ENCODE data around the gene FBXL5. TPM values are rescaled to one million over a fixed set of nuclear protein-coding genes. Genes with fewer than 3 reads are reported as not detected.

The FBXL5 gene
- total and polyA plus RNA-seq, 9 of the 15 experiments (the other 6 are each of a cell fraction or from before 2014, with no cell fraction given), result 6.0 to 35.2 (median 22.1) TPM

DNA sequence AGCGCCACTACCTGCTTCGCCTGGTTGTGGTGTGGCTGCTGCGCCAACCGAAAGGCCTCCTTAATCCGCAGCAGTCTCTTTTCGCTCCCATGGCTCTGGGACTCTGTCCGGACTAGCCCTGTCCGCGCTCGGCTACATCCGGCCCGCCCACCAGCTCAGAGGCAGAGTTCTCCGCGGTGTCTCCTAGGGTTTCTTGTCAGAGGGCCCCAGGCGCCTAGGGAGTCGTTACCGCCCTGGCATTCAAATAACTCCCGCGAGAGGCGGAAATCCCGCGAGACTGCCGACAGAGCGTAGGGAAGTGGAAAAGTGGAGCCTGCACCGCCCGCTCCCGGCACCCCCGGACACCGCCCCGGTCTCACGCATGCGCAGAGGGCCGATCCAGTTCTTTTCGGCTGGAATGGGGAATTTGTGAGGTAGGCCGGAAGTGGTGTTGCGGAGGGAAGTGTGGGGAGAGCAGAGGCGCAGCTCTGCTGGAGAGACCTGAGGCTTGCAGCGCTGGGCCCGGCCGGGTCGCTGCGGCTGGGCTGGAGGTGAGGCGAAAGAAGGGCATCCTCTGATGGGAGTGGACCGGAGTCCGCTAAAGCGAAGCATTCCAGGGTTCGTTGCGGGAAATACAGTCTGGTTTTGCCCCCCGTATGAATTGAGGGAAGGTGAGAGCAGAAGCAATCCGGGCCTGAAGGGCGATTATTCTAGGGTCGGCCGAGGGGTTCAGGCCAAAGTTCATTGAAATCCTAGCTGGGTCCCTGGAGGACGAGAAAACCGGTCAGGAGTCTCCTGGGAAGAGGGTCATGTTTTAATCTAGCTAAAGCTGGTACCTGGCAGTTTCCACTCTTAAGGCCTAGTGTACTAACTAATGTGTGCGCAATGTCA, 26.4 kb upstream of the FBXL5 start, which contains the start of gene FAM200B (continued):
- TF ChIP-seq, protein P1, sequence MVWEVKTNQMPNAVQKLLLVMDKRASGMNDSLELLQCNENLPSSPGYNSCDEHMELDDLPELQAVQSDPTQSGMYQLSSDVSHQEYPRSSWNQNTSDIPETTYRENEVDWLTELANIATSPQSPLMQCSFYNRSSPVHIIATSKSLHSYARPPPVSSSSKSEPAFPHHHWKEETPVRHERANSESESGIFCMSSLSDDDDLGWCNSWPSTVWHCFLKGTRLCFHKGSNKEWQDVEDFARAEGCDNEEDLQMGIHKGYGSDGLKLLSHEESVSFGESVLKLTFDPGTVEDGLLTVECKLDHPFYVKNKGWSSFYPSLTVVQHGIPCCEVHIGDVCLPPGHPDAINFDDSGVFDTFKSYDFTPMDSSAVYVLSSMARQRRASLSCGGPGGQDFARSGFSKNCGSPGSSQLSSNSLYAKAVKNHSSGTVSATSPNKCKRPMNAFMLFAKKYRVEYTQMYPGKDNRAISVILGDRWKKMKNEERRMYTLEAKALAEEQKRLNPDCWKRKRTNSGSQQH (CRISPR knock-in tag; IDR thresholded peaks at IDR 0.05), result no peak
- TF ChIP-seq ZNF589 (CRISPR knock-in tag; IDR thresholded peaks at IDR 0.05; ENCODE audit: low read depth), result no peak; the same call in 1 of the 2 replicates
- TF ChIP-seq SP1 (CRISPR knock-in tag; IDR thresholded peaks at IDR 0.05), result peak; percentile 34; the same call in 1 of the 2 replicates
- TF ChIP-seq MYNN (IDR thresholded peaks at IDR 0.05), result peak; percentile 31; the same call in 1 of the 2 replicates
- no peak for TF ChIP-seq MYNN (CRISPR knock-in tag; IDR thresholded peaks at IDR 0.05)
- TF ChIP-seq, protein P2, sequence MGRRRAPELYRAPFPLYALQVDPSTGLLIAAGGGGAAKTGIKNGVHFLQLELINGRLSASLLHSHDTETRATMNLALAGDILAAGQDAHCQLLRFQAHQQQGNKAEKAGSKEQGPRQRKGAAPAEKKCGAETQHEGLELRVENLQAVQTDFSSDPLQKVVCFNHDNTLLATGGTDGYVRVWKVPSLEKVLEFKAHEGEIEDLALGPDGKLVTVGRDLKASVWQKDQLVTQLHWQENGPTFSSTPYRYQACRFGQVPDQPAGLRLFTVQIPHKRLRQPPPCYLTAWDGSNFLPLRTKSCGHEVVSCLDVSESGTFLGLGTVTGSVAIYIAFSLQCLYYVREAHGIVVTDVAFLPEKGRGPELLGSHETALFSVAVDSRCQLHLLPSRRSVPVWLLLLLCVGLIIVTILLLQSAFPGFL (CRISPR knock-in tag; IDR thresholded peaks at IDR 0.05), result no peak
- TF ChIP-seq, protein P3, sequence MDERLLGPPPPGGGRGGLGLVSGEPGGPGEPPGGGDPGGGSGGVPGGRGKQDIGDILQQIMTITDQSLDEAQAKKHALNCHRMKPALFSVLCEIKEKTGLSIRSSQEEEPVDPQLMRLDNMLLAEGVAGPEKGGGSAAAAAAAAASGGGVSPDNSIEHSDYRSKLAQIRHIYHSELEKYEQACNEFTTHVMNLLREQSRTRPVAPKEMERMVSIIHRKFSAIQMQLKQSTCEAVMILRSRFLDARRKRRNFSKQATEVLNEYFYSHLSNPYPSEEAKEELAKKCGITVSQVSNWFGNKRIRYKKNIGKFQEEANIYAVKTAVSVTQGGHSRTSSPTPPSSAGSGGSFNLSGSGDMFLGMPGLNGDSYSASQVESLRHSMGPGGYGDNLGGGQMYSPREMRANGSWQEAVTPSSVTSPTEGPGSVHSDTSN (CRISPR knock-in tag; IDR thresholded peaks at IDR 0.05; ENCODE audit: low read depth), result no peak
- TF ChIP-seq, protein P3 (tag; conservative IDR thresholded peaks at IDR 0.05; ENCODE audit: low read depth), result no peak
- no peak for TF ChIP-seq ZNF324 (CRISPR knock-in tag; IDR thresholded peaks at IDR 0.05)
- TF ChIP-seq NEUROD1 (IDR thresholded peaks at IDR 0.05; ENCODE audit: borderline replicate concordance, low read depth, low read length, partially characterized antibody), result peak; percentile 89
- TF ChIP-seq, protein P4, sequence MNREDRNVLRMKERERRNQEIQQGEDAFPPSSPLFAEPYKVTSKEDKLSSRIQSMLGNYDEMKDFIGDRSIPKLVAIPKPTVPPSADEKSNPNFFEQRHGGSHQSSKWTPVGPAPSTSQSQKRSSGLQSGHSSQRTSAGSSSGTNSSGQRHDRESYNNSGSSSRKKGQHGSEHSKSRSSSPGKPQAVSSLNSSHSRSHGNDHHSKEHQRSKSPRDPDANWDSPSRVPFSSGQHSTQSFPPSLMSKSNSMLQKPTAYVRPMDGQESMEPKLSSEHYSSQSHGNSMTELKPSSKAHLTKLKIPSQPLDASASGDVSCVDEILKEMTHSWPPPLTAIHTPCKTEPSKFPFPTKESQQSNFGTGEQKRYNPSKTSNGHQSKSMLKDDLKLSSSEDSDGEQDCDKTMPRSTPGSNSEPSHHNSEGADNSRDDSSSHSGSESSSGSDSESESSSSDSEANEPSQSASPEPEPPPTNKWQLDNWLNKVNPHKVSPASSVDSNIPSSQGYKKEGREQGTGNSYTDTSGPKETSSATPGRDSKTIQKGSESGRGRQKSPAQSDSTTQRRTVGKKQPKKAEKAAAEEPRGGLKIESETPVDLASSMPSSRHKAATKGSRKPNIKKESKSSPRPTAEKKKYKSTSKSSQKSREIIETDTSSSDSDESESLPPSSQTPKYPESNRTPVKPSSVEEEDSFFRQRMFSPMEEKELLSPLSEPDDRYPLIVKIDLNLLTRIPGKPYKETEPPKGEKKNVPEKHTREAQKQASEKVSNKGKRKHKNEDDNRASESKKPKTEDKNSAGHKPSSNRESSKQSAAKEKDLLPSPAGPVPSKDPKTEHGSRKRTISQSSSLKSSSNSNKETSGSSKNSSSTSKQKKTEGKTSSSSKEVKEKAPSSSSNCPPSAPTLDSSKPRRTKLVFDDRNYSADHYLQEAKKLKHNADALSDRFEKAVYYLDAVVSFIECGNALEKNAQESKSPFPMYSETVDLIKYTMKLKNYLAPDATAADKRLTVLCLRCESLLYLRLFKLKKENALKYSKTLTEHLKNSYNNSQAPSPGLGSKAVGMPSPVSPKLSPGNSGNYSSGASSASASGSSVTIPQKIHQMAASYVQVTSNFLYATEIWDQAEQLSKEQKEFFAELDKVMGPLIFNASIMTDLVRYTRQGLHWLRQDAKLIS (CRISPR knock-in tag; IDR thresholded peaks at IDR 0.05), result peak; percentile 69; the same call in 1 of the 2 replicates
- TF ChIP-seq KAT7 (CRISPR knock-in tag; IDR thresholded peaks at IDR 0.05; ENCODE audit: borderline replicate concordance), result no peak
- TF ChIP-seq, protein P5, sequence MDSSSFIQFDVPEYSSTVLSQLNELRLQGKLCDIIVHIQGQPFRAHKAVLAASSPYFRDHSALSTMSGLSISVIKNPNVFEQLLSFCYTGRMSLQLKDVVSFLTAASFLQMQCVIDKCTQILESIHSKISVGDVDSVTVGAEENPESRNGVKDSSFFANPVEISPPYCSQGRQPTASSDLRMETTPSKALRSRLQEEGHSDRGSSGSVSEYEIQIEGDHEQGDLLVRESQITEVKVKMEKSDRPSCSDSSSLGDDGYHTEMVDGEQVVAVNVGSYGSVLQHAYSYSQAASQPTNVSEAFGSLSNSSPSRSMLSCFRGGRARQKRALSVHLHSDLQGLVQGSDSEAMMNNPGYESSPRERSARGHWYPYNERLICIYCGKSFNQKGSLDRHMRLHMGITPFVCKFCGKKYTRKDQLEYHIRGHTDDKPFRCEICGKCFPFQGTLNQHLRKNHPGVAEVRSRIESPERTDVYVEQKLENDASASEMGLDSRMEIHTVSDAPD (CRISPR knock-in tag; IDR thresholded peaks at IDR 0.05), result no peak
- TF ChIP-seq, protein P6, sequence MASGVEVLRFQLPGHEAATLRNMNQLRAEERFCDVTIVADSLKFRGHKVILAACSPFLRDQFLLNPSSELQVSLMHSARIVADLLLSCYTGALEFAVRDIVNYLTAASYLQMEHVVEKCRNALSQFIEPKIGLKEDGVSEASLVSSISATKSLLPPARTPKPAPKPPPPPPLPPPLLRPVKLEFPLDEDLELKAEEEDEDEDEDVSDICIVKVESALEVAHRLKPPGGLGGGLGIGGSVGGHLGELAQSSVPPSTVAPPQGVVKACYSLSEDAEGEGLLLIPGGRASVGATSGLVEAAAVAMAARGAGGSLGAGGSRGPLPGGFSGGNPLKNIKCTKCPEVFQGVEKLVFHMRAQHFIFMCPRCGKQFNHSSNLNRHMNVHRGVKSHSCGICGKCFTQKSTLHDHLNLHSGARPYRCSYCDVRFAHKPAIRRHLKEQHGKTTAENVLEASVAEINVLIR (CRISPR knock-in tag; IDR thresholded peaks at IDR 0.05), result no peak
